ENCODE measurements around the gene NHERF1. TPM values are rescaled to one million over a fixed set of nuclear protein-coding genes. Genes with fewer than 3 reads are reported as not detected.

The NHERF1 gene
- polyA plus RNA-seq, 1 donor (not counting 4 experiments of a cell fraction or from before 2014, with no cell fraction given), result 45.6 TPM

GRCh38 chr17:74785981-74786360 is 37.5 kb downstream of the NHERF1 start:
- FAIRE-seq (no peak), DNase-seq (ENCODE audit: low read depth, low spot score) (no peak)
- H2AFZ ChIP-seq (ENCODE audit: control insufficient read depth, low read length), result no peak overlapping the region
- no peak overlapping the region for H3K9ac ChIP-seq (ENCODE audit: control insufficient read depth, extremely low read depth, insufficient read depth, low read length)
- H3K27me3 ChIP-seq (ENCODE audit: control insufficient read depth, extremely low read depth, insufficient read depth, low read length), result no peaks in the 10 kb centered on the region
- no peaks in the 10 kb centered on the region for H3K79me2 ChIP-seq (ENCODE audit: control insufficient read depth, insufficient read depth, low read length)
- no peak overlapping the region for H3K4me2 ChIP-seq (ENCODE audit: control insufficient read depth, extremely low read depth, insufficient read depth, low read depth, low read length)
- no peak overlapping the region for H3K27ac ChIP-seq (ENCODE audit: control insufficient read depth, insufficient read depth, low read length)
- peaks cover 3 to 7% of the 10 kb centered on the region in 2 experiments for H3K36me3 ChIP-seq (ENCODE audit: control insufficient read depth in 2 of 2, extremely low read depth in 1 of 2, insufficient read depth in 2 of 2, low read length in 2 of 2)
- H3K4me1 ChIP-seq (ENCODE audit: control insufficient read depth, extremely low read depth, insufficient read depth, low read length), result peaks cover 21% of the 10 kb centered on the region
- no peak for TF ChIP-seq EZH2 (IDR thresholded peaks at IDR 0.05; ENCODE audit: low read length)
- TF ChIP-seq CTCF (optimal IDR thresholded peaks at IDR 0.05 in 1 of 3, IDR thresholded peaks at IDR 0.05 in 1 of 3, conservative IDR thresholded peaks at IDR 0.05 in 1 of 3; ENCODE audit: extremely low read depth in 1 of 3, insufficient read depth in 2 of 3, low read length in 3 of 3), result no peak
- no peaks in the 10 kb centered on the region for H3K9me3 ChIP-seq (ENCODE audit: control insufficient read depth, low read depth, low read length)
- dilution Hi-C loops (cut with MboI; ENCODE audit: extremely low pct_ligation_motif_present, low sequenced_read_pairs), result no loop called here
- no peak overlapping the region for H3K4me3 ChIP-seq (ENCODE audit: control insufficient read depth in 2 of 3, extremely low read depth in 1 of 3, insufficient read depth in 2 of 3, low read depth in 1 of 3, low read length in 3 of 3)
- no peaks in the 10 kb centered on the region for H4K20me1 ChIP-seq (ENCODE audit: control insufficient read depth, extremely low read depth, insufficient read depth, low read length)
- H3K9me1 ChIP-seq (ENCODE audit: control insufficient read depth, extremely low read depth, insufficient read depth, low read length), result no peaks in the 10 kb centered on the region

GRCh38 chr17:74786431-74787055 is 38.1 kb downstream of the NHERF1 start:
- H3K27me3 ChIP-seq (ENCODE audit: control insufficient read depth, extremely low read depth, insufficient read depth, low read length), result no peaks in the 10 kb centered on the region
- DNase-seq (ENCODE audit: low read depth, low spot score) (no peak), FAIRE-seq (no peak)
- no peaks in the 10 kb centered on the region for H4K20me1 ChIP-seq (ENCODE audit: control insufficient read depth, extremely low read depth, insufficient read depth, low read length)
- no peak overlapping the region for H2AFZ ChIP-seq (ENCODE audit: control insufficient read depth, low read length)
- peaks cover 25% of the 10 kb centered on the region for H3K4me1 ChIP-seq (ENCODE audit: control insufficient read depth, extremely low read depth, insufficient read depth, low read length)
- no peaks in the 10 kb centered on the region for H3K79me2 ChIP-seq (ENCODE audit: control insufficient read depth, insufficient read depth, low read length)
- no peak overlapping the region for H3K9ac ChIP-seq (ENCODE audit: control insufficient read depth, extremely low read depth, insufficient read depth, low read length)
- no peaks in the 10 kb centered on the region for H3K9me3 ChIP-seq (ENCODE audit: control insufficient read depth, low read depth, low read length)
- no peak overlapping the region for H3K4me3 ChIP-seq (ENCODE audit: control insufficient read depth in 2 of 3, extremely low read depth in 1 of 3, insufficient read depth in 2 of 3, low read depth in 1 of 3, low read length in 3 of 3)
- peaks cover 3 to 9% of the 10 kb centered on the region in 2 experiments for H3K36me3 ChIP-seq (ENCODE audit: control insufficient read depth in 2 of 2, extremely low read depth in 1 of 2, insufficient read depth in 2 of 2, low read length in 2 of 2)
- no peaks in the 10 kb centered on the region for H3K9me1 ChIP-seq (ENCODE audit: control insufficient read depth, extremely low read depth, insufficient read depth, low read length)
- no peak overlapping the region for H3K27ac ChIP-seq (ENCODE audit: control insufficient read depth, insufficient read depth, low read length)
- TF ChIP-seq CTCF (optimal IDR thresholded peaks at IDR 0.05 in 1 of 3, IDR thresholded peaks at IDR 0.05 in 1 of 3, conservative IDR thresholded peaks at IDR 0.05 in 1 of 3; ENCODE audit: extremely low read depth in 1 of 3, insufficient read depth in 2 of 3, low read length in 3 of 3) (no peak), EZH2 (IDR thresholded peaks at IDR 0.05; ENCODE audit: low read length) (no peak)
- dilution Hi-C loops (cut with MboI; ENCODE audit: extremely low pct_ligation_motif_present, low sequenced_read_pairs), result no loop called here
- no peak overlapping the region for H3K4me2 ChIP-seq (ENCODE audit: control insufficient read depth, extremely low read depth, insufficient read depth, low read depth, low read length)
